HCT116 (cell line): Measurements from ENCODE around the gene PPIP5K2. TPM values are rescaled to one million over a fixed set of nuclear protein-coding genes. Genes with fewer than 3 reads are reported as not detected.

ENCODE experiments used
- ATAC-seq: fragments of 200-7000 bp; cut with Tn5 transposase; 2 replicates; pipeline ENCODE4 v1.9.1; 2020; ENCODE audit warnings: mild to moderate bottlenecking, moderate library complexity
- BruUV-seq: library from RNA; stranded (reverse); fragments of 400-500 nt; replicated peaks from 2 replicates; lab custom pipeline; 2021; lab: Mats Ljungman, UMichigan
- CTCF ChIA-PET: fragments of 300-600 bp; sonication (Branson Sonifier 250); formaldehyde crosslinking; loops from one replicate; lab custom pipeline; 2021; ENCODE audit warnings: antibody characterized with exemption; lab: Charles Lee
- POLR2A ChIA-PET: fragments of 300-600, 350-600 bp; sonication (Branson Sonifier 250); formaldehyde crosslinking; loops from one replicate; lab custom pipeline; 2021; ENCODE audit warnings: antibody characterized with exemption; lab: Charles Lee
- RAD21 ChIA-PET, 2 experiments: fragments of 300-600 bp; sonication (Branson Sonifier 250); formaldehyde crosslinking; loops; one replicate each; lab custom pipeline; 2023; ENCODE audit warnings: low total read pairs in 2 of 2; ENCODE audit not compliant: uncharacterized antibody in 2 of 2, unreplicated experiment in 2 of 2, low non-redundant PET in 1 of 2; lab: Charles Lee
- DNase-seq: peaks from one replicate; pipeline ENCODE4 v3.0.0-alpha.2; 2010; ENCODE audit warnings: low read depth, low spot score
- H2AFZ ChIP-seq: fragments of 200-600 bp; shearing (Covaris generic), sonication (generic); 2 replicates; pipeline ENCODE4 v1.6.1; 2017; ENCODE audit warnings: low read depth, mixed run types, mixed read lengths, antibody characterized with exemption, low read length; ENCODE audit not compliant: poor library complexity, severe bottlenecking
- H3K27ac ChIP-seq: 2 replicates; pipeline ENCODE4 v1.5.1; 2012; ENCODE audit warnings: low read depth, low read length
- H3K27me3 ChIP-seq: fragments of 200-600 bp; sonication (generic); 2 replicates; pipeline ENCODE4 v1.6.1; 2016; ENCODE audit warnings: mixed run types, low read length, mixed read lengths; ENCODE audit not compliant: insufficient read depth
- H3K36me3 ChIP-seq, 2 experiments: fragments of 200-500 bp in 1 of 2; fragments of 200-600 bp in 1 of 2; sonication (Bioruptor generic) in 1 of 2; sonication (generic) in 1 of 2; 2 replicates each; pipeline versions ENCODE4 v1.5.1 to v1.6.1; 2014 to 2016; ENCODE audit warnings: low read length in 2 of 2, inconsistent platforms in 1 of 2, mixed read lengths in 1 of 2, mixed run types in 1 of 2; ENCODE audit not compliant: insufficient read depth in 2 of 2, control insufficient read depth in 1 of 2
- H3K4me1 ChIP-seq, 2 experiments: fragments of 200-600 bp in 1 of 2; sonication (generic) in 1 of 2; 2 replicates each; pipeline versions ENCODE4 v1.5.1 to v1.6.1; 2012 to 2017; ENCODE audit warnings: low read length in 2 of 2, inconsistent platforms in 1 of 2, mild to moderate bottlenecking in 1 of 2, mixed read lengths in 1 of 2, mixed run types in 1 of 2, moderate library complexity in 1 of 2; ENCODE audit not compliant: insufficient read depth in 2 of 2, control insufficient read depth in 1 of 2
- H3K4me2 ChIP-seq: fragments of 200-600 bp; sonication (generic); 2 replicates; pipeline ENCODE4 v1.6.1; 2017; ENCODE audit warnings: mixed run types, low read length, mixed read lengths
- H3K4me3 ChIP-seq, 2 experiments: fragments of 200-600 bp in 1 of 2; sonication (generic) in 1 of 2; replicated peaks in 1 of 2; 2 replicates each; pipeline ENCODE4 v1.5.1; 2011 to 2016; ENCODE audit warnings: low read length in 2 of 2, control low read depth in 1 of 2, low read depth in 1 of 2, mild to moderate bottlenecking in 1 of 2, mixed read lengths in 1 of 2, mixed run types in 1 of 2
- H3K79me2 ChIP-seq: fragments of 200-600 bp; sonication (generic); 2 replicates; pipeline ENCODE4 v1.6.1; 2017; ENCODE audit warnings: mild to moderate bottlenecking, mixed run types, low read length, moderate library complexity, mixed read lengths; ENCODE audit not compliant: insufficient read depth
- H3K9ac ChIP-seq: fragments of 200-600 bp; sonication (generic); 2 replicates; pipeline ENCODE4 v1.6.1; 2016; ENCODE audit warnings: low read length, mixed read lengths
- H3K9me2 ChIP-seq: fragments of 200-600 bp; sonication (generic), shearing (Covaris generic); 2 replicates; pipeline ENCODE4 v1.6.1; 2017; ENCODE audit warnings: mixed run types, mild to moderate bottlenecking, moderate library complexity; ENCODE audit not compliant: insufficient read depth
- H3K9me3 ChIP-seq, 2 experiments: fragments of 200-500 bp in 1 of 2; fragments of 200-600 bp in 1 of 2; sonication (Bioruptor generic) in 1 of 2; sonication (generic) in 1 of 2; 2 replicates each; pipeline ENCODE4 v1.6.1; 2014 to 2017; ENCODE audit warnings: low read length in 2 of 2, mixed read lengths in 2 of 2, inconsistent platforms in 1 of 2, low read depth in 1 of 2, mild to moderate bottlenecking in 1 of 2, mixed run types in 1 of 2, moderate library complexity in 1 of 2; ENCODE audit not compliant: control insufficient read depth in 1 of 2, insufficient read depth in 1 of 2
- H4K20me1 ChIP-seq: fragments of 200-600 bp; sonication (generic), shearing (Covaris generic); 2 replicates; pipeline ENCODE4 v1.6.1; 2017; ENCODE audit warnings: mixed run types, mild to moderate bottlenecking, moderate library complexity; ENCODE audit not compliant: insufficient read depth
- CBX3 ChIP-seq: IDR thresholded peaks from 2 replicates; pipeline ENCODE4 v1.6.1; 2012; ENCODE audit warnings: low read depth
- CEBPB ChIP-seq: IDR thresholded peaks from 2 replicates; pipeline ENCODE4 v1.6.1; 2012; ENCODE audit warnings: low read depth
- EGR1 ChIP-seq: IDR thresholded peaks from 2 replicates; pipeline ENCODE4 v1.6.1; 2012; ENCODE audit warnings: low read depth
- ELF1 ChIP-seq: IDR thresholded peaks from 2 replicates; pipeline ENCODE4 v1.6.1; 2012; ENCODE audit warnings: low read depth, borderline replicate concordance
- EZH2 ChIP-seq: fragments of 200-600 bp; sonication (generic); IDR thresholded peaks from 2 replicates; pipeline ENCODE4 v1.6.1; 2017; ENCODE audit warnings: antibody characterized with exemption, mixed run types
- FOSL1 ChIP-seq: IDR thresholded peaks from 2 replicates; pipeline ENCODE4 v1.6.1; 2012; ENCODE audit warnings: low read depth
- JUND ChIP-seq: IDR thresholded peaks from 2 replicates; pipeline ENCODE4 v1.6.1; 2012
- POLR2A ChIP-seq: IDR thresholded peaks from 2 replicates; pipeline ENCODE4 v1.7.0; 2011; ENCODE audit warnings: borderline replicate concordance; ENCODE audit not compliant: insufficient read depth, insufficient read length; ENCODE audit errors: extremely low read depth
- RAD21 ChIP-seq: IDR thresholded peaks from 2 replicates; pipeline ENCODE4 v1.6.1; 2012; ENCODE audit warnings: low read depth, mild to moderate bottlenecking
- SIN3A ChIP-seq: IDR thresholded peaks from 2 replicates; pipeline ENCODE4 v1.6.1; 2012; ENCODE audit warnings: low read depth
- SP1 ChIP-seq: IDR thresholded peaks from 2 replicates; pipeline ENCODE4 v1.6.1; 2012; ENCODE audit warnings: low read depth
- SRF ChIP-seq: IDR thresholded peaks from 2 replicates; pipeline ENCODE4 v1.6.1; 2012; ENCODE audit warnings: low read depth
- TCF7L2 ChIP-seq: IDR thresholded peaks from 2 replicates; pipeline ENCODE4 v1.7.0; 2011; ENCODE audit warnings: borderline replicate concordance, inconsistent platforms; ENCODE audit not compliant: insufficient read depth, insufficient read length; ENCODE audit errors: extremely low read depth
- YY1 ChIP-seq: IDR thresholded peaks from 2 replicates; pipeline ENCODE4 v1.6.1; 2011; ENCODE audit warnings: low read length, low read depth, moderate library complexity, mild to moderate bottlenecking; ENCODE audit not compliant: insufficient replicate concordance; ENCODE audit errors: extremely low read depth
- intact Hi-C: fragments of 100-400 bp; cut with micrococcal nuclease; formaldehyde crosslinking; loops from 2 replicates; pipeline ENCODE4 v1.10.0; 2022
- total RNA-seq: library from RNA; stranded (reverse); gene quantifications from one replicate; pipeline ENCODE4 v1.2.1, GENCODE V29; 2021; ENCODE audit not compliant: unreplicated experiment
- TF ChIP-seq, protein P1 (sequence below): IDR thresholded peaks from 2 replicates; pipeline ENCODE4 v1.6.1; 2012
- TF ChIP-seq, protein P2 (sequence below), 3 experiments: fragments of 200-600 bp in 1 of 3; sonication (generic) in 1 of 3; IDR thresholded peaks in 2 of 3; conservative IDR thresholded peaks in 1 of 3; 2 replicates each; pipeline ENCODE4 v1.5.1; 2012 to 2017; ENCODE audit warnings: low read depth in 2 of 3, low read length in 2 of 3, antibody characterized with exemption in 1 of 3, borderline replicate concordance in 1 of 3, control low read depth in 1 of 3, mild to moderate bottlenecking in 1 of 3, mixed read lengths in 1 of 3, mixed run types in 1 of 3, moderate library complexity in 1 of 3; ENCODE audit not compliant: insufficient read depth in 1 of 3
- TF ChIP-seq, protein P3 (sequence below): IDR thresholded peaks from 2 replicates; pipeline ENCODE4 v1.6.1; 2012; ENCODE audit warnings: low read depth

The PPIP5K2 gene
- total RNA-seq, 1 experiment from 2014 or later, result 45.8 TPM

DNA sequence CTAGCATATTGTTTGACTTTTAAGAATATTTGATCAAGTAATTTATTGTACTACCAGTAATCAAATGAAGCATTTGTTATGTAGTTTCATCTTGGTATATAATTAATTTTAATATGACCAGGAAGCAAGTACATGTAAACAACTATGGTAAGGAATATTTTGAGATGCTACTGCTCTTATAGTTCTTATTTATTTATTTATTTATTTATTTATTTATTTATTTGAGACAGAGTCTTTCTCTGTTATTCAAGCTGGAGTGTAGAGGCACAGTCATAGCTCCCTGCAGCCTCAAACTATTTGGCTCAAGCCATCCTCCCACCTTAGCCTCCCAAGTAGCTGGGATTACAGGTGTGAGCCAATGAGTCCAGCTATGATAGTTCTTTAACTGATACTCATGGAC is 8.1 kb downstream of the PPIP5K2 start:
- BruUV-seq, result no TSS peak
- intact Hi-C loops, result loop anchor here (10.0 kb wide), 1 partner anchor 353 kb away; no protein-coding TSS in a partner anchor
- ChIA-PET POLR2A (interaction anchor here (1.1 kb wide), 1 partner anchor 8 kb away, joined by 5 read pairs; the partner anchor contains the start of genes GIN1 and PPIP5K2), CTCF (interaction anchor here (1.6 kb wide), 1 partner anchor 12 kb away, joined by 4 read pairs; no protein-coding TSS in a partner anchor), RAD21 (no interaction called here)
- Histone ChIP-seq H3K27me3 (no peaks in the 10 kb centered on the region), H2AFZ (no peak overlapping the region), H3K9ac (no peak overlapping the region), H3K4me2 (no peak overlapping the region), H3K36me3 (no peaks in the 10 kb centered on the region), H3K79me2 (peaks cover 12% of the 10 kb centered on the region; the same call in 1 of the 2 replicates), H4K20me1 (no peaks in the 10 kb centered on the region), H3K4me1 (no peaks in the 10 kb centered on the region), H3K27ac (no peak overlapping the region), H3K9me2 (no peaks in the 10 kb centered on the region), H3K9me3 (no peaks in the 10 kb centered on the region), H3K4me3 (no peak overlapping the region)
- DNase-seq (no peak), ATAC-seq (no peak)
- TF ChIP-seq, protein P1, sequence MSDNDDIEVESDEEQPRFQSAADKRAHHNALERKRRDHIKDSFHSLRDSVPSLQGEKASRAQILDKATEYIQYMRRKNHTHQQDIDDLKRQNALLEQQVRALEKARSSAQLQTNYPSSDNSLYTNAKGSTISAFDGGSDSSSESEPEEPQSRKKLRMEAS, result no peak
- no peak for TF ChIP-seq JUND
- no peak for TF ChIP-seq RAD21

DNA sequence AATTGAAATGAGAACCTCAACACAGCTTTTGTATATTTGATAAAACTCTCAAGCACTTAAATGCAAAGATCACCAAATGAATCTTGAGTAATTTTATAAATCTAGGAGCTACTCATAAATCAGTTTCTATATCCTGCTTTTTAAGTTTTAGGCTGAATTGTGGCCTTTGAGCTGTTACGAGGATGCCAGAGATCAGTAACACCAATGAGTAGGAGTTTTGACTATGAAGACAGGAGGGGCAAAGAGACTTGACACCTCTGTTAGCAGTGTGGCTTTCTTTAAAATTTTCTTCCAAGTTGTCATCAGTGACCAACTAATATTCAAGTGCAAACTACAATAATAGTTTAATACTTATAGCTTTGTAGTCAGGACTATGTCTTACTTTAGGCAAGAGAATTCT is 12.6 kb downstream of the PPIP5K2 start:
- CTCF ChIA-PET, result interaction anchor here (1.6 kb wide), 1 partner anchor 92 kb away, joined by 3 read pairs; no protein-coding TSS in a partner anchor
- no peaks in the 10 kb centered on the region for H3K9me2 ChIP-seq
- no peak overlapping the region for H3K4me2 ChIP-seq
- intact Hi-C loops, result no loop called here
- H2AFZ ChIP-seq, result no peak overlapping the region
- no peaks in the 10 kb centered on the region for H3K9me3 ChIP-seq
- BruUV-seq, result no TSS peak
- H4K20me1 ChIP-seq, result no peaks in the 10 kb centered on the region
- POLR2A ChIA-PET, result no interaction called here
- no peak overlapping the region for H3K9ac ChIP-seq
- no peak for DNase-seq
- no peaks in the 10 kb centered on the region for H3K79me2 ChIP-seq
- H3K36me3 ChIP-seq, result no peaks in the 10 kb centered on the region
- no peaks in the 10 kb centered on the region for H3K4me1 ChIP-seq
- RAD21 ChIA-PET, result no interaction called here
- H3K27ac ChIP-seq, result no peak overlapping the region
- no peak for ATAC-seq
- H3K27me3 ChIP-seq, result no peaks in the 10 kb centered on the region
- no peak overlapping the region for H3K4me3 ChIP-seq
- TF ChIP-seq SRF, result no peak
- TF ChIP-seq TCF7L2, result no peak
- TF ChIP-seq SP1, result no peak
- no peak for TF ChIP-seq CEBPB
- TF ChIP-seq ELF1, result no peak
- TF ChIP-seq RAD21, result no peak
- no peak for TF ChIP-seq SIN3A
- TF ChIP-seq EZH2, result no peak
- TF ChIP-seq EGR1, result no peak
- no peak for TF ChIP-seq POLR2A
- no peak for TF ChIP-seq CBX3
- TF ChIP-seq, protein P2, sequence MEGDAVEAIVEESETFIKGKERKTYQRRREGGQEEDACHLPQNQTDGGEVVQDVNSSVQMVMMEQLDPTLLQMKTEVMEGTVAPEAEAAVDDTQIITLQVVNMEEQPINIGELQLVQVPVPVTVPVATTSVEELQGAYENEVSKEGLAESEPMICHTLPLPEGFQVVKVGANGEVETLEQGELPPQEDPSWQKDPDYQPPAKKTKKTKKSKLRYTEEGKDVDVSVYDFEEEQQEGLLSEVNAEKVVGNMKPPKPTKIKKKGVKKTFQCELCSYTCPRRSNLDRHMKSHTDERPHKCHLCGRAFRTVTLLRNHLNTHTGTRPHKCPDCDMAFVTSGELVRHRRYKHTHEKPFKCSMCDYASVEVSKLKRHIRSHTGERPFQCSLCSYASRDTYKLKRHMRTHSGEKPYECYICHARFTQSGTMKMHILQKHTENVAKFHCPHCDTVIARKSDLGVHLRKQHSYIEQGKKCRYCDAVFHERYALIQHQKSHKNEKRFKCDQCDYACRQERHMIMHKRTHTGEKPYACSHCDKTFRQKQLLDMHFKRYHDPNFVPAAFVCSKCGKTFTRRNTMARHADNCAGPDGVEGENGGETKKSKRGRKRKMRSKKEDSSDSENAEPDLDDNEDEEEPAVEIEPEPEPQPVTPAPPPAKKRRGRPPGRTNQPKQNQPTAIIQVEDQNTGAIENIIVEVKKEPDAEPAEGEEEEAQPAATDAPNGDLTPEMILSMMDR (IDR thresholded peaks at IDR 0.05 in 2 of 3, conservative IDR thresholded peaks at IDR 0.05 in 1 of 3; ENCODE audit: borderline replicate concordance in 1 of 3, insufficient read depth in 1 of 3, low read depth in 2 of 3, low read length in 2 of 3), result no peak
- TF ChIP-seq FOSL1, result no peak
- no peak for TF ChIP-seq YY1
- TF ChIP-seq, protein P3, sequence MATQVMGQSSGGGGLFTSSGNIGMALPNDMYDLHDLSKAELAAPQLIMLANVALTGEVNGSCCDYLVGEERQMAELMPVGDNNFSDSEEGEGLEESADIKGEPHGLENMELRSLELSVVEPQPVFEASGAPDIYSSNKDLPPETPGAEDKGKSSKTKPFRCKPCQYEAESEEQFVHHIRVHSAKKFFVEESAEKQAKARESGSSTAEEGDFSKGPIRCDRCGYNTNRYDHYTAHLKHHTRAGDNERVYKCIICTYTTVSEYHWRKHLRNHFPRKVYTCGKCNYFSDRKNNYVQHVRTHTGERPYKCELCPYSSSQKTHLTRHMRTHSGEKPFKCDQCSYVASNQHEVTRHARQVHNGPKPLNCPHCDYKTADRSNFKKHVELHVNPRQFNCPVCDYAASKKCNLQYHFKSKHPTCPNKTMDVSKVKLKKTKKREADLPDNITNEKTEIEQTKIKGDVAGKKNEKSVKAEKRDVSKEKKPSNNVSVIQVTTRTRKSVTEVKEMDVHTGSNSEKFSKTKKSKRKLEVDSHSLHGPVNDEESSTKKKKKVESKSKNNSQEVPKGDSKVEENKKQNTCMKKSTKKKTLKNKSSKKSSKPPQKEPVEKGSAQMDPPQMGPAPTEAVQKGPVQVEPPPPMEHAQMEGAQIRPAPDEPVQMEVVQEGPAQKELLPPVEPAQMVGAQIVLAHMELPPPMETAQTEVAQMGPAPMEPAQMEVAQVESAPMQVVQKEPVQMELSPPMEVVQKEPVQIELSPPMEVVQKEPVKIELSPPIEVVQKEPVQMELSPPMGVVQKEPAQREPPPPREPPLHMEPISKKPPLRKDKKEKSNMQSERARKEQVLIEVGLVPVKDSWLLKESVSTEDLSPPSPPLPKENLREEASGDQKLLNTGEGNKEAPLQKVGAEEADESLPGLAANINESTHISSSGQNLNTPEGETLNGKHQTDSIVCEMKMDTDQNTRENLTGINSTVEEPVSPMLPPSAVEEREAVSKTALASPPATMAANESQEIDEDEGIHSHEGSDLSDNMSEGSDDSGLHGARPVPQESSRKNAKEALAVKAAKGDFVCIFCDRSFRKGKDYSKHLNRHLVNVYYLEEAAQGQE, result no peak
